GM23338 (cell line): ENCODE data around the gene UQCRC2. TPM values are rescaled to one million over a fixed set of nuclear protein-coding genes. Genes with fewer than 3 reads are reported as not detected.

Experiments
- ATAC-seq: fragments of 200-7000 bp; cut with Tn5 transposase; 3 replicates; pipeline ENCODE4 v1.9.1; 2020
- DNase-seq: peaks from one replicate; pipeline ENCODE4 v3.0.0-alpha.2; 2015; ENCODE audit warnings: low spot score
- H2AFZ ChIP-seq: fragments of 200-600 bp; sonication (generic); 2 replicates; pipeline ENCODE4 v1.8.0; 2016; ENCODE audit warnings: antibody characterized with exemption, mild to moderate bottlenecking, moderate library complexity
- H3F3A ChIP-seq: fragments of 200-600 bp; sonication (generic); replicated peaks from 2 replicates; pipeline ENCODE4 v1.8.0; 2017; ENCODE audit warnings: antibody characterized with exemption, mixed run types, low read depth
- H3K27ac ChIP-seq: fragments of 200-600 bp; sonication (generic); 2 replicates; pipeline ENCODE4 v1.6.1; 2016; ENCODE audit warnings: low read depth
- H3K27me3 ChIP-seq: fragments of 200-600 bp; sonication (generic); 2 replicates; pipeline ENCODE4 v1.8.0; 2016; ENCODE audit warnings: mild to moderate bottlenecking, mixed run types, moderate library complexity; ENCODE audit not compliant: insufficient read depth
- H3K36me3 ChIP-seq: fragments of 200-600 bp; sonication (generic); 2 replicates; pipeline ENCODE4 v1.8.0; 2016; ENCODE audit warnings: mild to moderate bottlenecking; ENCODE audit not compliant: insufficient read depth
- H3K4me1 ChIP-seq: fragments of 200-600 bp; sonication (generic); 2 replicates; pipeline ENCODE4 v1.8.0; 2016; ENCODE audit warnings: mild to moderate bottlenecking, moderate library complexity; ENCODE audit not compliant: insufficient read depth
- H3K4me2 ChIP-seq: fragments of 200-600 bp; sonication (generic); 2 replicates; pipeline ENCODE4 v1.7.1; 2017; ENCODE audit warnings: mixed run types
- H3K4me3 ChIP-seq: fragments of 200-600 bp; sonication (generic); 2 replicates; pipeline ENCODE4 v1.6.1; 2016; ENCODE audit warnings: mixed run types
- H3K79me2 ChIP-seq: fragments of 200-600 bp; sonication (generic); replicated peaks from 2 replicates; pipeline ENCODE4 v1.8.0; 2017; ENCODE audit warnings: mild to moderate bottlenecking; ENCODE audit not compliant: insufficient read depth
- H3K9me2 ChIP-seq: fragments of 200-600 bp; sonication (generic); 2 replicates; pipeline ENCODE4 v1.8.0; 2017; ENCODE audit not compliant: insufficient read depth
- H4K20me1 ChIP-seq: fragments of 200-600 bp; sonication (generic); replicated peaks from 2 replicates; pipeline ENCODE4 v1.8.0; 2017; ENCODE audit warnings: mild to moderate bottlenecking; ENCODE audit not compliant: insufficient read depth
- H3K27ac Mint-ChIP-seq: 2 replicates; pipeline ENCODE4 v1.8.0; 2020; ENCODE audit warnings: inconsistent platforms, mild to moderate bottlenecking, moderate library complexity, mixed read lengths
- H3K27me3 Mint-ChIP-seq: 3 replicates; pipeline ENCODE4 v1.8.0; 2022; ENCODE audit warnings: low read depth, mild to moderate bottlenecking, moderate library complexity, mixed read lengths, inconsistent platforms; ENCODE audit not compliant: insufficient read depth, poor library complexity
- H3K36me3 Mint-ChIP-seq: 3 replicates; pipeline ENCODE4 v1.8.0; 2021; ENCODE audit warnings: low read depth, mild to moderate bottlenecking, inconsistent platforms, moderate library complexity, mixed read lengths
- H3K4me1 Mint-ChIP-seq: 3 replicates; pipeline ENCODE4 v1.8.0; 2020; ENCODE audit warnings: mild to moderate bottlenecking, inconsistent platforms, mixed read lengths
- H3K4me3 Mint-ChIP-seq: 3 replicates; pipeline ENCODE4 v1.8.0; 2021; ENCODE audit warnings: moderate library complexity, mild to moderate bottlenecking, inconsistent platforms, mixed read lengths
- H3K9me3 Mint-ChIP-seq: 3 replicates; pipeline ENCODE4 v1.8.0; 2020; ENCODE audit warnings: moderate library complexity, mild to moderate bottlenecking, inconsistent platforms, mixed read lengths
- CREB1 ChIP-seq: fragments of 250-450 bp; sonication (Bioruptor Pico); IDR thresholded peaks from 2 replicates; pipeline ENCODE4 v1.5.0; 2020; ENCODE audit warnings: low read depth, mild to moderate bottlenecking, moderate library complexity
- EZH2 ChIP-seq: fragments of 200-600 bp; sonication (generic); IDR thresholded peaks from one replicate; pipeline ENCODE4 v1.8.0; 2017; ENCODE audit warnings: antibody characterized with exemption, mild to moderate bottlenecking, low read depth; ENCODE audit not compliant: unreplicated experiment
- EZH2phosphoT487 ChIP-seq: fragments of 200-600 bp; sonication (generic); IDR thresholded peaks from one replicate; pipeline ENCODE4 v1.8.1; 2018; ENCODE audit warnings: antibody characterized with exemption; ENCODE audit not compliant: unreplicated experiment
- JUNB ChIP-seq: IDR thresholded peaks from one replicate; pipeline ENCODE4 v1.6.1; 2016; ENCODE audit warnings: antibody characterized with exemption; ENCODE audit not compliant: unreplicated experiment
- NANOG ChIP-seq: IDR thresholded peaks from 2 replicates; pipeline ENCODE4 v1.6.1; 2016; ENCODE audit warnings: antibody characterized with exemption, borderline replicate concordance
- POLR2AphosphoS5 ChIP-seq: IDR thresholded peaks from 2 replicates; pipeline ENCODE4 v1.6.1; 2016; ENCODE audit warnings: antibody characterized with exemption, low read depth
- STAT1 ChIP-seq: IDR thresholded peaks from one replicate; pipeline ENCODE4 v1.6.1; 2016; ENCODE audit warnings: antibody characterized with exemption; ENCODE audit not compliant: unreplicated experiment
- ZNF114 ChIP-seq: fragments of 250-450 bp; sonication (Bioruptor Pico); IDR thresholded peaks from 2 replicates; pipeline ENCODE4 v1.5.0; 2020; ENCODE audit warnings: mild to moderate bottlenecking, moderate library complexity
- ZNF331 ChIP-seq: fragments of 250-450 bp; sonication (Bioruptor Pico); IDR thresholded peaks from 2 replicates; pipeline ENCODE4 v1.5.0; 2020; ENCODE audit warnings: low read depth, mild to moderate bottlenecking, moderate library complexity
- polyA plus RNA-seq: library from polyadenylated mRNA; unstranded; fragments of >200 nt; fragmentation: Nextera tagmentation; extraction: Ambion mirVana; gene quantifications from 2 replicates; pipeline ENCODE4 v1.2.1, GENCODE V29; 2016
- total RNA-seq: library from RNA; depleted of rRNA; stranded (reverse); fragments of >200 nt; shearing (Covaris generic); gene quantifications from 2 replicates; pipeline ENCODE4 v1.2.3, GENCODE V29; 2014
- TF ChIP-seq, protein P1 (sequence below), 2 experiments: fragments of 200-600 bp in 1 of 2; sonication (generic) in 1 of 2; conservative IDR thresholded peaks; 2 replicates each; pipeline versions ENCODE4 v1.5.1 to v1.6.1; 2016 to 2017; ENCODE audit warnings: antibody characterized with exemption in 2 of 2, low read depth in 2 of 2, mild to moderate bottlenecking in 2 of 2, moderate library complexity in 1 of 2
- TF ChIP-seq, protein P2 (sequence below): IDR thresholded peaks from 2 replicates; pipeline ENCODE4 v1.6.1; 2016; ENCODE audit warnings: antibody characterized with exemption
- TF ChIP-seq, protein P3 (sequence below): fragments of 250-450 bp; sonication (Bioruptor Pico); IDR thresholded peaks from 2 replicates; pipeline ENCODE4 v1.5.0; 2020; ENCODE audit warnings: mild to moderate bottlenecking, moderate library complexity

UQCRC2 gene
- total and polyA plus RNA-seq, 2 experiments from 2014 or later = 88.0 to 122 TPM

DNA sequence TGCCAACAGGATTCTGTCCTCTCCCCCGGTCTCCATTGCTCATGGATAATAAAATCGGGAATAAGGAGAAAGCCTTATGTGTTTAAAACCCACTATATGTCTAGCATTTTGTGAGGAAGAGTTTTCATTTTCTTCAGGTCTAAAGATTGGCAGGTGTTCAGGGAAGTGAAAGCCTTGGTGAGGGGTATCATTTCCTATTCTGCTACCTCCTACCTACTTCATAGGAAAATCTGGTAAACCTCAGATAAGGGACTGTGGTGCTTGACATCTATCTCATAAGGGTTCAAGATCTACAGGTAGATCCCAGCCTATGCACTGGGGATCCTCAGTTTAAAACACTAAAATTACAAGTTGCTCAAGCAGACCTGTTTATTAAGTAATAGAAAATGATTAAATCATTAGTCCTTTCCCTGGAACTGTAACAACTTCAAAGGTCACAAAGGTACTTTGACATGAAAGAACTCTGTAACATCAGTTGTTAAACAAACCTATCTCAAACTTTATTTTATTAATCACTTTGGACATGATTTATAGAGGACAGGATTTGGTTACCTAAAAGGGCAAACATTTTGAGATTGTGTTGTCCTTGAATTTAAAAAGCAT, 61.2 kb downstream of the UQCRC2 start:
- no peak for TF ChIP-seq JUNB
- Mint-ChIP-seq H3K4me3 (no peak overlapping the region), H3K9me3 (no peaks in the 10 kb centered on the region), H3K27ac (no peak overlapping the region), H3K4me1 (peaks cover 2% of the 10 kb centered on the region; the same call in 2 of the 3 replicates), H3K27me3 (no peaks in the 10 kb centered on the region), H3K36me3 (no peaks in the 10 kb centered on the region)
- Histone ChIP-seq H3K4me2 (no peak overlapping the region), H3K27ac (no peak overlapping the region), H3K4me1 (peaks cover 2% of the 10 kb centered on the region; the same call in 1 of the 2 replicates), H3K27me3 (no peaks in the 10 kb centered on the region), H3F3A (no peaks in the 10 kb centered on the region), H3K79me2 (peaks cover 78% of the 10 kb centered on the region), H2AFZ (no peak overlapping the region), H3K36me3 (no peaks in the 10 kb centered on the region), H3K4me3 (no peak overlapping the region), H4K20me1 (peaks cover 23% of the 10 kb centered on the region), H3K9me2 (no peaks in the 10 kb centered on the region)
- ATAC-seq (no peak), DNase-seq (no peak)

DNA sequence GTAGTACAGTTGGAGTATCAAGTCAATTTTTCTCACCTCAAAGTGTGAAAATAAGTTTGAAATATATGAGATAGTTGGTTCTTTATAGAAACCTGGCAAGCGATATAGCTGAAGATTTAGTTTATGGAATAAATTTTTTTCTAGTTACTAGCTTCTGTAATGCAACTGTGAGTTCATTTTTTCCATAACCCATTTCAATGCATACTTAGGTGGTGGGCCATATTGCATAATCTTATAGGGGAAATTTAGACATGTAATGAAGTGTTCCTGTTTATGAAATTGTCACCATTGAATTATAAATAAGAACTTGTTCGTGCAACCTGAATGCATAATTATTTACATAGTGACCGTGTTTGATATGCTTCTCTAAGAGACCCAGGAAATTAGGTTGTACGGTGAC, 63.8 kb downstream of the UQCRC2 start:
- Histone ChIP-seq H3K4me3 (no peak overlapping the region), H3K4me2 (no peak overlapping the region), H2AFZ (no peak overlapping the region), H3F3A (no peaks in the 10 kb centered on the region), H3K27ac (no peak overlapping the region), H4K20me1 (peaks cover 13% of the 10 kb centered on the region; the same call in 1 of the 2 replicates), H3K27me3 (no peaks in the 10 kb centered on the region), H3K9me2 (no peaks in the 10 kb centered on the region), H3K79me2 (peaks cover 77% of the 10 kb centered on the region), H3K4me1 (no peaks in the 10 kb centered on the region), H3K36me3 (no peaks in the 10 kb centered on the region)
- no peaks in the 10 kb centered on the region for H3K27me3 Mint-ChIP-seq
- no peak overlapping the region for H3K4me3 Mint-ChIP-seq
- DNase-seq (no peak), ATAC-seq (no peak)
- H3K4me1 Mint-ChIP-seq = no peaks in the 10 kb centered on the region; the same call in 2 of the 3 replicates
- no peaks in the 10 kb centered on the region for H3K9me3 Mint-ChIP-seq
- no peaks in the 10 kb centered on the region for H3K36me3 Mint-ChIP-seq
- no peak overlapping the region for H3K27ac Mint-ChIP-seq
- no peak for TF ChIP-seq ZNF114 (CRISPR knock-in tag)
- TF ChIP-seq POLR2AphosphoS5 = no peak
- TF ChIP-seq STAT1 = no peak
- TF ChIP-seq, protein P1, sequence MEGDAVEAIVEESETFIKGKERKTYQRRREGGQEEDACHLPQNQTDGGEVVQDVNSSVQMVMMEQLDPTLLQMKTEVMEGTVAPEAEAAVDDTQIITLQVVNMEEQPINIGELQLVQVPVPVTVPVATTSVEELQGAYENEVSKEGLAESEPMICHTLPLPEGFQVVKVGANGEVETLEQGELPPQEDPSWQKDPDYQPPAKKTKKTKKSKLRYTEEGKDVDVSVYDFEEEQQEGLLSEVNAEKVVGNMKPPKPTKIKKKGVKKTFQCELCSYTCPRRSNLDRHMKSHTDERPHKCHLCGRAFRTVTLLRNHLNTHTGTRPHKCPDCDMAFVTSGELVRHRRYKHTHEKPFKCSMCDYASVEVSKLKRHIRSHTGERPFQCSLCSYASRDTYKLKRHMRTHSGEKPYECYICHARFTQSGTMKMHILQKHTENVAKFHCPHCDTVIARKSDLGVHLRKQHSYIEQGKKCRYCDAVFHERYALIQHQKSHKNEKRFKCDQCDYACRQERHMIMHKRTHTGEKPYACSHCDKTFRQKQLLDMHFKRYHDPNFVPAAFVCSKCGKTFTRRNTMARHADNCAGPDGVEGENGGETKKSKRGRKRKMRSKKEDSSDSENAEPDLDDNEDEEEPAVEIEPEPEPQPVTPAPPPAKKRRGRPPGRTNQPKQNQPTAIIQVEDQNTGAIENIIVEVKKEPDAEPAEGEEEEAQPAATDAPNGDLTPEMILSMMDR (conservative IDR thresholded peaks at IDR 0.05; ENCODE audit: low read depth in 2 of 2) = no peak
- TF ChIP-seq NANOG = no peak
- no peak for TF ChIP-seq JUNB
- no peak for TF ChIP-seq EZH2
- no peak for TF ChIP-seq CREB1 (CRISPR knock-in tag)
- TF ChIP-seq, protein P2, sequence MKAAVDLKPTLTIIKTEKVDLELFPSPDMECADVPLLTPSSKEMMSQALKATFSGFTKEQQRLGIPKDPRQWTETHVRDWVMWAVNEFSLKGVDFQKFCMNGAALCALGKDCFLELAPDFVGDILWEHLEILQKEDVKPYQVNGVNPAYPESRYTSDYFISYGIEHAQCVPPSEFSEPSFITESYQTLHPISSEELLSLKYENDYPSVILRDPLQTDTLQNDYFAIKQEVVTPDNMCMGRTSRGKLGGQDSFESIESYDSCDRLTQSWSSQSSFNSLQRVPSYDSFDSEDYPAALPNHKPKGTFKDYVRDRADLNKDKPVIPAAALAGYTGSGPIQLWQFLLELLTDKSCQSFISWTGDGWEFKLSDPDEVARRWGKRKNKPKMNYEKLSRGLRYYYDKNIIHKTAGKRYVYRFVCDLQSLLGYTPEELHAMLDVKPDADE = no peak
- no peak for TF ChIP-seq ZNF331 (CRISPR knock-in tag)
- TF ChIP-seq, protein P3, sequence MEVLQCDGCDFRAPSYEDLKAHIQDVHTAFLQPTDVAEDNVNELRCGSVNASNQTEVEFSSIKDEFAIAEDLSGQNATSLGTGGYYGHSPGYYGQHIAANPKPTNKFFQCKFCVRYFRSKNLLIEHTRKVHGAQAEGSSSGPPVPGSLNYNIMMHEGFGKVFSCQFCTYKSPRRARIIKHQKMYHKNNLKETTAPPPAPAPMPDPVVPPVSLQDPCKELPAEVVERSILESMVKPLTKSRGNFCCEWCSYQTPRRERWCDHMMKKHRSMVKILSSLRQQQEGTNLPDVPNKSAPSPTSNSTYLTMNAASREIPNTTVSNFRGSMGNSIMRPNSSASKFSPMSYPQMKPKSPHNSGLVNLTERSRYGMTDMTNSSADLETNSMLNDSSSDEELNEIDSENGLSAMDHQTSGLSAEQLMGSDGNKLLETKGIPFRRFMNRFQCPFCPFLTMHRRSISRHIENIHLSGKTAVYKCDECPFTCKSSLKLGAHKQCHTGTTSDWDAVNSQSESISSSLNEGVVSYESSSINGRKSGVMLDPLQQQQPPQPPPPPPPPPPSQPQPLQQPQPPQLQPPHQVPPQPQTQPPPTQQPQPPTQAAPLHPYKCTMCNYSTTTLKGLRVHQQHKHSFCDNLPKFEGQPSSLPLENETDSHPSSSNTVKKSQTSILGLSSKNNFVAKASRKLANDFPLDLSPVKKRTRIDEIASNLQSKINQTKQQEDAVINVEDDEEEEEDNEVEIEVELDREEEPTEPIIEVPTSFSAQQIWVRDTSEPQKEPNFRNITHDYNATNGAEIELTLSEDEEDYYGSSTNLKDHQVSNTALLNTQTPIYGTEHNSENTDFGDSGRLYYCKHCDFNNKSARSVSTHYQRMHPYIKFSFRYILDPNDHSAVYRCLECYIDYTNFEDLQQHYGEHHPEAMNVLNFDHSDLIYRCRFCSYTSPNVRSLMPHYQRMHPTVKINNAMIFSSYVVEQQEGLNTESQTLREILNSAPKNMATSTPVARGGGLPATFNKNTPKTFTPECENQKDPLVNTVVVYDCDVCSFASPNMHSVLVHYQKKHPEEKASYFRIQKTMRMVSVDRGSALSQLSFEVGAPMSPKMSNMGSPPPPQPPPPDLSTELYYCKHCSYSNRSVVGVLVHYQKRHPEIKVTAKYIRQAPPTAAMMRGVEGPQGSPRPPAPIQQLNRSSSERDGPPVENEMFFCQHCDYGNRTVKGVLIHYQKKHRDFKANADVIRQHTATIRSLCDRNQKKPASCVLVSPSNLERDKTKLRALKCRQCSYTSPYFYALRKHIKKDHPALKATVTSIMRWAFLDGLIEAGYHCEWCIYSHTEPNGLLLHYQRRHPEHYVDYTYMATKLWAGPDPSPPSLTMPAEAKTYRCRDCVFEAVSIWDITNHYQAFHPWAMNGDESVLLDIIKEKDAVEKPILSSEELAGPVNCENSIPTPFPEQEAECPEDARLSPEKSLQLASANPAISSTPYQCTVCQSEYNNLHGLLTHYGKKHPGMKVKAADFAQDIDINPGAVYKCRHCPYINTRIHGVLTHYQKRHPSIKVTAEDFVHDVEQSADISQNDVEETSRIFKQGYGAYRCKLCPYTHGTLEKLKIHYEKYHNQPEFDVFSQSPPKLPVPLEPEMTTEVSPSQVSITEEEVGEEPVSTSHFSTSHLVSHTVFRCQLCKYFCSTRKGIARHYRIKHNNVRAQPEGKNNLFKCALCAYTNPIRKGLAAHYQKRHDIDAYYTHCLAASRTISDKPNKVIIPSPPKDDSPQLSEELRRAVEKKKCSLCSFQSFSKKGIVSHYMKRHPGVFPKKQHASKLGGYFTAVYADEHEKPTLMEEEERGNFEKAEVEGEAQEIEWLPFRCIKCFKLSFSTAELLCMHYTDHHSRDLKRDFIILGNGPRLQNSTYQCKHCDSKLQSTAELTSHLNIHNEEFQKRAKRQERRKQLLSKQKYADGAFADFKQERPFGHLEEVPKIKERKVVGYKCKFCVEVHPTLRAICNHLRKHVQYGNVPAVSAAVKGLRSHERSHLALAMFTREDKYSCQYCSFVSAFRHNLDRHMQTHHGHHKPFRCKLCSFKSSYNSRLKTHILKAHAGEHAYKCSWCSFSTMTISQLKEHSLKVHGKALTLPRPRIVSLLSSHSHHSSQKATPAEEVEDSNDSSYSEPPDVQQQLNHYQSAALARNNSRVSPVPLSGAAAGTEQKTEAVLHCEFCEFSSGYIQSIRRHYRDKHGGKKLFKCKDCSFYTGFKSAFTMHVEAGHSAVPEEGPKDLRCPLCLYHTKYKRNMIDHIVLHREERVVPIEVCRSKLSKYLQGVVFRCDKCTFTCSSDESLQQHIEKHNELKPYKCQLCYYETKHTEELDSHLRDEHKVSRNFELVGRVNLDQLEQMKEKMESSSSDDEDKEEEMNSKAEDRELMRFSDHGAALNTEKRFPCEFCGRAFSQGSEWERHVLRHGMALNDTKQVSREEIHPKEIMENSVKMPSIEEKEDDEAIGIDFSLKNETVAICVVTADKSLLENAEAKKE (CRISPR knock-in tag) = no peak
- no peak for TF ChIP-seq EZH2phosphoT487
